B cell (primary cell): ENCODE data around the gene LIPH. TPM values are rescaled to one million over a fixed set of nuclear protein-coding genes. Genes with fewer than 3 reads are reported as not detected.

Source experiments
- ATAC-seq: fragments of 200-7000 bp; cut with Tn5 transposase; one replicate; pipeline ENCODE4 v1.10.0; 2021; ENCODE audit warnings: low read depth, mild to moderate bottlenecking, moderate number of reproducible peaks, moderate library complexity
- CTCF ChIA-PET: fragments of 350-600 bp; sonication (Branson Sonifier 250); formaldehyde crosslinking; loops from one replicate; lab custom pipeline; 2021; ENCODE audit warnings: antibody characterized with exemption, inconsistent platforms; lab: Charles Lee
- POLR2A ChIA-PET: fragments of 350-600 bp; sonication (Branson Sonifier 250); formaldehyde crosslinking; loops from one replicate; lab custom pipeline; 2021; ENCODE audit warnings: antibody characterized with exemption; lab: Charles Lee
- DNase-seq: peaks from one replicate; pipeline ENCODE4 v3.0.0; 2013
- H2AFZ ChIP-seq: 2 replicates; pipeline ENCODE4 v1.6.1; 2012; ENCODE audit warnings: mild to moderate bottlenecking, low read depth, low read length; ENCODE audit not compliant: insufficient read depth, poor library complexity, severe bottlenecking
- H3K27ac ChIP-seq, 2 donors: 1 replicate in 1 of 2; 2 replicates in 1 of 2; pipeline ENCODE4 v1.5.1; 2012 to 2013; ENCODE audit warnings: low read length in 2 of 2, mild to moderate bottlenecking in 2 of 2, moderate library complexity in 1 of 2
- H3K27me3 ChIP-seq, 4 experiments: fragments of 200-600 bp in 1 of 4; sonication (generic) in 1 of 4; replicated peaks in 1 of 4; 1 replicate in 2 of 4; 2 replicates in 2 of 4; pipeline versions ENCODE4 v1.6.1 to v1.7.0; 2013 to 2016; ENCODE audit warnings: low read length in 3 of 4, mild to moderate bottlenecking in 2 of 4, mixed read lengths in 1 of 4, moderate library complexity in 1 of 4; ENCODE audit not compliant: insufficient read depth in 4 of 4, control insufficient read depth in 3 of 4; ENCODE audit errors: control extremely low read depth in 1 of 4
- H3K36me3 ChIP-seq, 2 experiments: replicated peaks in 1 of 2; 1 replicate in 1 of 2; 2 replicates in 1 of 2; pipeline versions ENCODE4 v1.6.1 to v1.7.1; 2013; ENCODE audit warnings: low read length in 1 of 2; ENCODE audit not compliant: insufficient read depth in 2 of 2, control insufficient read depth in 1 of 2; ENCODE audit errors: control extremely low read depth in 1 of 2, extremely low read depth in 1 of 2
- H3K4me1 ChIP-seq, 2 donors: fragments of 200-600 bp in 1 of 2; sonication (generic) in 1 of 2; 1 replicate in 1 of 2; 2 replicates in 1 of 2; pipeline versions ENCODE4 v1.5.1 to v1.6.1; 2013 to 2017; ENCODE audit warnings: low read length in 2 of 2; ENCODE audit not compliant: control insufficient read depth in 2 of 2, insufficient read depth in 2 of 2
- H3K4me2 ChIP-seq: replicated peaks from 2 replicates; pipeline ENCODE3; 2012; ENCODE audit warnings: mild to moderate bottlenecking, low read depth, low read length; ENCODE audit not compliant: poor library complexity, severe bottlenecking
- H3K4me3 ChIP-seq, 5 experiments: fragments of 200-600 bp in 1 of 5; sonication (generic) in 1 of 5; 1 replicate in 3 of 5; 2 replicates in 2 of 5; pipeline versions ENCODE4 v1.5.1 to v1.7.0; 2011 to 2016; ENCODE audit warnings: low read length in 4 of 5, mild to moderate bottlenecking in 4 of 5, low read depth in 2 of 5, control low read depth in 1 of 5, moderate library complexity in 1 of 5; ENCODE audit not compliant: insufficient read depth in 1 of 5; ENCODE audit errors: control extremely low read depth in 1 of 5, extremely low read depth in 1 of 5
- H3K79me2 ChIP-seq: fragments of 200-600 bp; sonication (generic); one replicate; pipeline ENCODE4 v1.6.0; 2016; ENCODE audit warnings: low read length; ENCODE audit not compliant: control insufficient read depth, insufficient read depth
- H3K9ac ChIP-seq: fragments of 200-600 bp; sonication (generic); 2 replicates; pipeline ENCODE4 v1.6.1; 2017; ENCODE audit warnings: mild to moderate bottlenecking, low read length, moderate library complexity
- H3K9me3 ChIP-seq, 3 donors: one replicate each; pipeline versions ENCODE4 v1.6.1 to v1.7.1; 2013; ENCODE audit warnings: low read length in 2 of 3; ENCODE audit not compliant: control insufficient read depth in 2 of 3, insufficient read depth in 1 of 3; ENCODE audit errors: control extremely low read depth in 1 of 3
- H4K20me1 ChIP-seq: 2 replicates; pipeline ENCODE4 v1.6.0; 2012; ENCODE audit warnings: mild to moderate bottlenecking, low read length; ENCODE audit not compliant: insufficient read depth, control insufficient read depth, poor library complexity, severe bottlenecking
- H3K27ac Mint-ChIP-seq: one replicate; pipeline ENCODE4 v1.8.0; 2021; ENCODE audit warnings: mixed read lengths
- H3K27me3 Mint-ChIP-seq: one replicate; pipeline ENCODE4 v1.8.0; 2021; ENCODE audit warnings: mixed read lengths
- H3K4me1 Mint-ChIP-seq: one replicate; pipeline ENCODE4 v1.8.0; 2021; ENCODE audit warnings: mixed read lengths
- H3K4me3 Mint-ChIP-seq: one replicate; pipeline ENCODE4 v1.8.0; 2021; ENCODE audit warnings: mixed read lengths
- H3K9me3 Mint-ChIP-seq: one replicate; pipeline ENCODE4 v1.8.0; 2022; ENCODE audit warnings: mixed read lengths; ENCODE audit not compliant: insufficient read depth
- EZH2 ChIP-seq: IDR thresholded peaks from 2 replicates; pipeline ENCODE4 v1.6.1; 2012; ENCODE audit warnings: borderline replicate concordance, low read depth, mild to moderate bottlenecking, moderate library complexity, low read length; ENCODE audit not compliant: insufficient read depth, poor library complexity, severe bottlenecking
- WGBS: methylation state at CpG from one replicate; pipeline ENCODE4 v1.1.5; 2013; ENCODE audit warnings: missing lambda C conversion rate; ENCODE audit not compliant: insufficient coverage; 5-methylcytosine and 5-hydroxymethylcytosine counted together
- intact Hi-C: fragments of 100-400 bp; cut with micrococcal nuclease; formaldehyde crosslinking; loops from one replicate; pipeline ENCODE4 v1.10.0; 2022
- polyA plus RNA-seq: library from polyadenylated mRNA; depleted of rRNA; stranded (reverse); fragments of >200 nt; gene quantifications from 2 replicates; pipeline ENCODE4 v1.2.3, GENCODE V29; 2012
- total RNA-seq, 2 donors: library from RNA; stranded (reverse); fragments of 120-200 nt in 1 of 2; gene quantifications; 1 replicate in 1 of 2; 2 replicates in 1 of 2; pipeline versions ENCODE4 v1.2.3 to v1.2.4, GENCODE V29; 2013 to 2022
- TF ChIP-seq, protein P1 (sequence below): fragments of 200-600 bp; IDR thresholded peaks from one replicate; pipeline ENCODE4 v1.8.0; 2022; ENCODE audit warnings: antibody characterized with exemption, mild to moderate bottlenecking

The LIPH gene
- total and polyA plus RNA-seq, 2 donors (not counting 1 experiment from before 2014, with no cell fraction given): not detected

GRCh38 chr3:185528532-185528931 is 23.9 kb downstream of the LIPH start:
- H2AFZ ChIP-seq: no peak overlapping the region
- no peak overlapping the region for H3K4me2 ChIP-seq
- TF ChIP-seq EZH2: no peak
- TF ChIP-seq, protein P1, sequence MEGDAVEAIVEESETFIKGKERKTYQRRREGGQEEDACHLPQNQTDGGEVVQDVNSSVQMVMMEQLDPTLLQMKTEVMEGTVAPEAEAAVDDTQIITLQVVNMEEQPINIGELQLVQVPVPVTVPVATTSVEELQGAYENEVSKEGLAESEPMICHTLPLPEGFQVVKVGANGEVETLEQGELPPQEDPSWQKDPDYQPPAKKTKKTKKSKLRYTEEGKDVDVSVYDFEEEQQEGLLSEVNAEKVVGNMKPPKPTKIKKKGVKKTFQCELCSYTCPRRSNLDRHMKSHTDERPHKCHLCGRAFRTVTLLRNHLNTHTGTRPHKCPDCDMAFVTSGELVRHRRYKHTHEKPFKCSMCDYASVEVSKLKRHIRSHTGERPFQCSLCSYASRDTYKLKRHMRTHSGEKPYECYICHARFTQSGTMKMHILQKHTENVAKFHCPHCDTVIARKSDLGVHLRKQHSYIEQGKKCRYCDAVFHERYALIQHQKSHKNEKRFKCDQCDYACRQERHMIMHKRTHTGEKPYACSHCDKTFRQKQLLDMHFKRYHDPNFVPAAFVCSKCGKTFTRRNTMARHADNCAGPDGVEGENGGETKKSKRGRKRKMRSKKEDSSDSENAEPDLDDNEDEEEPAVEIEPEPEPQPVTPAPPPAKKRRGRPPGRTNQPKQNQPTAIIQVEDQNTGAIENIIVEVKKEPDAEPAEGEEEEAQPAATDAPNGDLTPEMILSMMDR: no peak
- peaks cover 0 to 6% (median 0%) of the 10 kb centered on the region in 4 experiments for H3K27me3 ChIP-seq
- H3K9me3 Mint-ChIP-seq: no peaks in the 10 kb centered on the region
- no peak overlapping the region for H3K4me3 Mint-ChIP-seq
- H3K27ac Mint-ChIP-seq: no peak overlapping the region
- ChIA-PET CTCF (no interaction called here), POLR2A (no interaction called here)
- DNase-seq (no peak), ATAC-seq (no peak)
- H3K4me3 ChIP-seq: no peak overlapping the region
- intact Hi-C loops: no loop called here
- no peak overlapping the region for H3K9ac ChIP-seq
- H3K4me1 ChIP-seq: no peaks in the 10 kb centered on the region
- H3K4me1 Mint-ChIP-seq: no peaks in the 10 kb centered on the region
- no peak overlapping the region for H3K27ac ChIP-seq
- H3K27me3 Mint-ChIP-seq: peaks cover 24% of the 10 kb centered on the region
- H3K36me3 ChIP-seq: no peaks in the 10 kb centered on the region
- 97% methylated on average over 5 of the region's 6 CpGs for WGBS
- no peaks in the 10 kb centered on the region for H4K20me1 ChIP-seq
- no peaks in the 10 kb centered on the region for H3K79me2 ChIP-seq
- no peaks in the 10 kb centered on the region for H3K9me3 ChIP-seq

GRCh38 chr3:185527364-185527763 is 25.0 kb downstream of the LIPH start:
- DNase-seq (no peak), ATAC-seq (no peak)
- H3K27me3 Mint-ChIP-seq: peaks cover 24% of the 10 kb centered on the region
- Histone ChIP-seq H3K9me3 (no peaks in the 10 kb centered on the region), H3K4me2 (no peak overlapping the region), H3K9ac (no peak overlapping the region), H4K20me1 (no peaks in the 10 kb centered on the region), H3K36me3 (no peaks in the 10 kb centered on the region), H3K27ac (no peak overlapping the region), H3K4me1 (no peaks in the 10 kb centered on the region), H3K27me3 (peaks cover 0 to 6% (median 0%) of the 10 kb centered on the region in 4 experiments), H3K79me2 (no peaks in the 10 kb centered on the region), H3K4me3 (no peak overlapping the region), H2AFZ (no peak overlapping the region)
- CTCF ChIA-PET: no interaction called here
- WGBS: 96% methylated on average over 9 of the region's 9 CpGs
- H3K4me3 Mint-ChIP-seq: no peak overlapping the region
- H3K9me3 Mint-ChIP-seq: no peaks in the 10 kb centered on the region
- H3K27ac Mint-ChIP-seq: no peak overlapping the region
- TF ChIP-seq, protein P1: no peak
- TF ChIP-seq EZH2: no peak
- intact Hi-C loops: no loop called here
- H3K4me1 Mint-ChIP-seq: no peaks in the 10 kb centered on the region
- POLR2A ChIA-PET: no interaction called here
